K562 (cell line): ENCODE measurements around the gene FOCAD. TPM values are rescaled to one million over a fixed set of nuclear protein-coding genes. Genes with fewer than 3 reads are reported as not detected.

ENCODE experiments used
- ATAC-seq: fragments of 200-7000 bp; cut with Tn5 transposase; 3 replicates; pipeline ENCODE4 v1.9.1; 2020; ENCODE audit warnings: moderate library complexity
- BruUV-seq: library from RNA; stranded (reverse); fragments of 400-500 nt; replicated peaks from 2 replicates; lab custom pipeline; 2021; lab: Mats Ljungman, UMichigan
- CTCF ChIA-PET: fragments of 300-600 bp; formaldehyde crosslinking; extraction: SDS; loops from one replicate; lab custom pipeline; 2021; ENCODE audit warnings: low intra/inter-chr PET ratio; lab: Yijun Ruan, JAX
- POLR2A ChIA-PET: fragments of 300-600, 350-650 bp; sonication (Branson Sonifier 250); formaldehyde crosslinking; extraction: SDS; loops from one replicate; lab custom pipeline; 2021; ENCODE audit warnings: antibody characterized with exemption, inconsistent platforms; lab: Yijun Ruan, JAX
- DNase-seq, 4 experiments: peaks; one replicate each; pipeline versions ENCODE4 v3.0.0 to v3.0.0-alpha.2; 2011 to 2018; ENCODE audit warnings: low spot score in 3 of 4, mixed read lengths in 3 of 4; ENCODE audit errors: extremely low read depth in 1 of 4
- FAIRE-seq: peaks from 2 replicates; lab custom pipeline; 2011; peaks lifted over from hg19 to GRCh38; lab: Jason Lieb, UNC
- H2AFZ ChIP-seq: 2 replicates; pipeline ENCODE4 v1.6.0; 2011; ENCODE audit warnings: low read depth, low read length, control low read depth, inconsistent platforms
- H3K27ac ChIP-seq: fragments of 200-600 bp; 3 replicates; pipeline ENCODE4 v1.8.0; 2011; ENCODE audit warnings: low read depth, mild to moderate bottlenecking, control low read depth, inconsistent platforms, low read length, moderate library complexity, mixed read lengths; ENCODE audit errors: extremely low read depth
- H3K27me3 ChIP-seq, 2 experiments: fragments of 300-600 bp in 1 of 2; 2 replicates in 1 of 2; 3 replicates in 1 of 2; pipeline versions ENCODE4 v1.6.0 to v1.8.0; 2011; ENCODE audit warnings: inconsistent platforms in 2 of 2, low read length in 2 of 2, mild to moderate bottlenecking in 1 of 2, mixed read lengths in 1 of 2, moderate library complexity in 1 of 2; ENCODE audit not compliant: control insufficient read depth in 2 of 2, insufficient read depth in 2 of 2
- H3K36me3 ChIP-seq: fragments of 300-600 bp; 3 replicates; pipeline ENCODE4 v1.8.0; 2011; ENCODE audit warnings: mild to moderate bottlenecking, low read length, inconsistent platforms; ENCODE audit not compliant: control insufficient read depth, insufficient read depth
- H3K4me1 ChIP-seq, 2 experiments: fragments of 200-600 bp in 1 of 2; replicated peaks in 1 of 2; 2 replicates in 1 of 2; 3 replicates in 1 of 2; pipeline versions ENCODE4 v1.5.1 to v1.8.0; 2011; ENCODE audit warnings: inconsistent platforms in 2 of 2, low read length in 2 of 2, mild to moderate bottlenecking in 1 of 2, mixed read lengths in 1 of 2, moderate library complexity in 1 of 2; ENCODE audit not compliant: control insufficient read depth in 2 of 2, insufficient read depth in 2 of 2
- H3K4me2 ChIP-seq: 2 replicates; pipeline ENCODE4 v1.6.1; 2011; ENCODE audit warnings: low read length, control low read depth, inconsistent platforms, mixed read lengths; ENCODE audit not compliant: insufficient read depth
- H3K4me3 ChIP-seq: fragments of 200-600 bp; sonication (generic), shearing (Covaris generic); 2 replicates; pipeline ENCODE4 v1.5.1; 2016; ENCODE audit warnings: control low read depth, inconsistent platforms
- H3K79me2 ChIP-seq: fragments of 200-600 bp; 3 replicates; pipeline ENCODE4 v1.8.0; 2011; ENCODE audit warnings: low read length, inconsistent platforms; ENCODE audit not compliant: control insufficient read depth, insufficient read depth
- H3K9ac ChIP-seq, 2 experiments: 2 replicates each; pipeline versions ENCODE4 v1.6.0 to v1.6.1; 2011; ENCODE audit warnings: low read depth in 2 of 2, low read length in 2 of 2, control low read depth in 1 of 2, inconsistent platforms in 1 of 2, mild to moderate bottlenecking in 1 of 2, mixed read lengths in 1 of 2; ENCODE audit not compliant: insufficient read depth in 1 of 2
- H3K9me1 ChIP-seq: one replicate; pipeline ENCODE4 v1.6.0; 2011; ENCODE audit warnings: inconsistent platforms, mild to moderate bottlenecking, low read length, moderate library complexity; ENCODE audit not compliant: control insufficient read depth, insufficient read depth
- H3K9me3 ChIP-seq: replicated peaks from 2 replicates; pipeline ENCODE4 v1.5.1; 2011; ENCODE audit warnings: low read depth, low read length, inconsistent platforms; ENCODE audit not compliant: control insufficient read depth, insufficient read depth
- H4K20me1 ChIP-seq: replicated peaks from 2 replicates; pipeline ENCODE4 v1.6.1; 2011; ENCODE audit warnings: low read length, inconsistent platforms, mixed read lengths; ENCODE audit not compliant: control insufficient read depth, insufficient read depth
- CCAR2 ChIP-seq: fragments of 200-400 bp; formaldehyde crosslinking; IDR thresholded peaks from 2 replicates; pipeline ENCODE4 v1.6.1; 2017; ENCODE audit warnings: mild to moderate bottlenecking, low read depth, low read length
- ERF ChIP-seq: fragments of 450-650 bp; formaldehyde crosslinking; IDR thresholded peaks from 2 replicates; pipeline ENCODE4 v1.4.0; 2020; ENCODE audit warnings: mild to moderate bottlenecking, mixed read lengths
- PHF21A ChIP-seq: fragments of 450-650 bp; IDR thresholded peaks from 2 replicates; pipeline ENCODE4 v1.6.1; 2017; ENCODE audit warnings: low read depth, borderline replicate concordance
- PHTF2 ChIP-seq: fragments of 250-450 bp; sonication (Bioruptor Pico); IDR thresholded peaks from 2 replicates; pipeline ENCODE4 v1.5.0; 2021; ENCODE audit warnings: mild to moderate bottlenecking
- SMAD1 ChIP-seq: fragments of 150-350 bp; IDR thresholded peaks from 2 replicates; pipeline ENCODE4 v1.6.1; 2014; ENCODE audit warnings: low read length, low read depth; ENCODE audit not compliant: partially characterized antibody
- ZZZ3 ChIP-seq: fragments of 450-650 bp; IDR thresholded peaks from 2 replicates; pipeline ENCODE4 v1.6.1; 2016; ENCODE audit warnings: antibody characterized with exemption, mild to moderate bottlenecking, moderate library complexity
- WGBS: fragments of 100-300 bp; shearing (Covaris generic); methylation state at CpG from one replicate; pipeline ENCODE4 v1.1.6; 2016; ENCODE audit warnings: low coverage, mixed read lengths; ENCODE audit not compliant: insufficient coverage; ENCODE audit errors: missing lambda C conversion rate; 5-methylcytosine and 5-hydroxymethylcytosine counted together
- in situ Hi-C: fragments of 300-500 bp; cut with MboI; formaldehyde crosslinking; loops from 4 replicates; pipeline ENCODE4 v1.15.0; 2018; ENCODE audit warnings: inconsistent platforms, mixed read lengths
- intact Hi-C: fragments of 100-400 bp; cut with micrococcal nuclease; formaldehyde crosslinking; loops from 2 replicates; pipeline ENCODE4 v1.14.2; 2022
- polyA plus RNA-seq, 8 experiments: library from polyadenylated mRNA; depleted of rRNA in 4 of 8; stranded (reverse) in 5 of 8; unstranded in 3 of 8; fragments of >200 nt; fragmentation: Nextera tagmentation in 2 of 8; fragmentation: Illumina TruSeq in 1 of 8; extraction: Ambion mirVana in 2 of 8; extraction: Trizol in 1 of 8; gene quantifications; 2 replicates each; pipeline versions ENCODE4 v1.2.1 to v1.2.3, GENCODE V29; 2011 to 2014; ENCODE audit warnings: inconsistent platforms in 1 of 8, missing spikeins in 1 of 8
- total RNA-seq, 7 experiments: library from RNA; depleted of rRNA in 6 of 7; stranded (reverse); fragments of >200 nt in 6 of 7; fragmentation: Illumina TruSeq in 2 of 7; extraction: Trizol in 2 of 7; gene quantifications; 2 replicates each; pipeline versions ENCODE4 v1.2.1 to v1.2.3, GENCODE V29; 2011 to 2021; ENCODE audit warnings: low replicate concordance in 1 of 7
- TF ChIP-seq, protein P1 (sequence below), 2 experiments: IDR thresholded peaks; 2 replicates each; pipeline ENCODE4 v1.6.1; 2012; ENCODE audit warnings: improper control_type of control experiment in 2 of 2, low read depth in 2 of 2, low read length in 2 of 2, borderline replicate concordance in 1 of 2
- TF ChIP-seq, protein P2 (sequence below): sonication (generic); formaldehyde crosslinking; IDR thresholded peaks from 2 replicates; pipeline ENCODE4 v1.8.0; 2022; ENCODE audit warnings: mild to moderate bottlenecking, missing genetic modification reagents
- TF ChIP-seq, protein P3 (sequence below), 2 experiments: fragments of 450-650 bp; formaldehyde crosslinking in 1 of 2; IDR thresholded peaks; 2 replicates each; pipeline versions ENCODE4 v1.4.0 to v1.6.1; 2014 to 2020; ENCODE audit warnings: mild to moderate bottlenecking in 2 of 2, borderline replicate concordance in 1 of 2, low read depth in 1 of 2

The FOCAD gene
- total and polyA plus RNA-seq, 9 of the 15 experiments (the other 6 are each of a cell fraction or from before 2014, with no cell fraction given): 0.13 to 2.4 (median 1.6) TPM

DNA sequence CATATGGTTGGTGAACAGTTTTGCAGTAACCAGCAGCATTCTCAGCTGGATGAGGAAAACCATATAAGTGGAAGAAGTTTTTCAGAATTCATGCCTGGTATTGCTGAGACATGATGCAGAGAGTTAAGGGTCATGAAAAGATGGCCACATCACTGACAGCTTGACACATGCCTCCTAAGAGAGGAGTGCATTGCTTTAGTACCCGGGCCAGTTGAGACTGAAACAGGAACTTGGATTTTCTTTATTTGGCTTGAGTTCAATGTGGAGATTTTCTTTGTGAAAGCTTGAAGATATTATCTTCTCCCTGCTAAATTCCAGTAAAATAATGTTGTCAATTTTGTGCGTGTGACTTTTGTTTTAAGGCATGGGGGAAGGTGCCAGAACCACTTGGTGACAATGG lies 311.6 kb downstream of the FOCAD start:
- no TSS peak for BruUV-seq
- DNase-seq: no peak
- no peak overlapping the region for H2AFZ ChIP-seq
- H3K79me2 ChIP-seq: no peaks in the 10 kb centered on the region
- H4K20me1 ChIP-seq: no peaks in the 10 kb centered on the region
- in situ Hi-C loops: no loop called here
- H3K9ac ChIP-seq: no peak overlapping the region
- no peaks in the 10 kb centered on the region for H3K9me1 ChIP-seq
- H3K4me3 ChIP-seq: no peak overlapping the region
- no peaks in the 10 kb centered on the region for H3K4me1 ChIP-seq
- ATAC-seq: no peak
- FAIRE-seq: no peak
- no peaks in the 10 kb centered on the region for H3K36me3 ChIP-seq
- no CpG with 5 or more reads among the region's 2 CpGs for WGBS
- no peaks in the 10 kb centered on the region for H3K27me3 ChIP-seq
- ChIA-PET POLR2A (no interaction called here), CTCF (no interaction called here)
- H3K9me3 ChIP-seq: no peaks in the 10 kb centered on the region
- H3K27ac ChIP-seq: no peak overlapping the region
- H3K4me2 ChIP-seq: no peak overlapping the region
- intact Hi-C loops: no loop called here
- TF ChIP-seq, protein P1, sequence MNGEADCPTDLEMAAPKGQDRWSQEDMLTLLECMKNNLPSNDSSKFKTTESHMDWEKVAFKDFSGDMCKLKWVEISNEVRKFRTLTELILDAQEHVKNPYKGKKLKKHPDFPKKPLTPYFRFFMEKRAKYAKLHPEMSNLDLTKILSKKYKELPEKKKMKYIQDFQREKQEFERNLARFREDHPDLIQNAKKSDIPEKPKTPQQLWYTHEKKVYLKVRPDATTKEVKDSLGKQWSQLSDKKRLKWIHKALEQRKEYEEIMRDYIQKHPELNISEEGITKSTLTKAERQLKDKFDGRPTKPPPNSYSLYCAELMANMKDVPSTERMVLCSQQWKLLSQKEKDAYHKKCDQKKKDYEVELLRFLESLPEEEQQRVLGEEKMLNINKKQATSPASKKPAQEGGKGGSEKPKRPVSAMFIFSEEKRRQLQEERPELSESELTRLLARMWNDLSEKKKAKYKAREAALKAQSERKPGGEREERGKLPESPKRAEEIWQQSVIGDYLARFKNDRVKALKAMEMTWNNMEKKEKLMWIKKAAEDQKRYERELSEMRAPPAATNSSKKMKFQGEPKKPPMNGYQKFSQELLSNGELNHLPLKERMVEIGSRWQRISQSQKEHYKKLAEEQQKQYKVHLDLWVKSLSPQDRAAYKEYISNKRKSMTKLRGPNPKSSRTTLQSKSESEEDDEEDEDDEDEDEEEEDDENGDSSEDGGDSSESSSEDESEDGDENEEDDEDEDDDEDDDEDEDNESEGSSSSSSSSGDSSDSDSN (IDR thresholded peaks at IDR 0.05; ENCODE audit: borderline replicate concordance in 1 of 2, low read depth in 2 of 2, low read length in 2 of 2): no peak
- TF ChIP-seq SMAD1: no peak
- TF ChIP-seq ZZZ3: no peak
- no peak for TF ChIP-seq PHF21A
- TF ChIP-seq ERF (CRISPR knock-in tag): no peak
- TF ChIP-seq, protein P2, sequence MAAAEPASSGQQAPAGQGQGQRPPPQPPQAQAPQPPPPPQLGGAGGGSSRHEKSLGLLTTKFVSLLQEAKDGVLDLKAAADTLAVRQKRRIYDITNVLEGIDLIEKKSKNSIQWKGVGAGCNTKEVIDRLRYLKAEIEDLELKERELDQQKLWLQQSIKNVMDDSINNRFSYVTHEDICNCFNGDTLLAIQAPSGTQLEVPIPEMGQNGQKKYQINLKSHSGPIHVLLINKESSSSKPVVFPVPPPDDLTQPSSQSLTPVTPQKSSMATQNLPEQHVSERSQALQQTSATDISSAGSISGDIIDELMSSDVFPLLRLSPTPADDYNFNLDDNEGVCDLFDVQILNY (CRISPR knock-in tag): no peak
- no peak for TF ChIP-seq PHTF2 (CRISPR knock-in tag)
- no peak for TF ChIP-seq CCAR2
- TF ChIP-seq, protein P3, sequence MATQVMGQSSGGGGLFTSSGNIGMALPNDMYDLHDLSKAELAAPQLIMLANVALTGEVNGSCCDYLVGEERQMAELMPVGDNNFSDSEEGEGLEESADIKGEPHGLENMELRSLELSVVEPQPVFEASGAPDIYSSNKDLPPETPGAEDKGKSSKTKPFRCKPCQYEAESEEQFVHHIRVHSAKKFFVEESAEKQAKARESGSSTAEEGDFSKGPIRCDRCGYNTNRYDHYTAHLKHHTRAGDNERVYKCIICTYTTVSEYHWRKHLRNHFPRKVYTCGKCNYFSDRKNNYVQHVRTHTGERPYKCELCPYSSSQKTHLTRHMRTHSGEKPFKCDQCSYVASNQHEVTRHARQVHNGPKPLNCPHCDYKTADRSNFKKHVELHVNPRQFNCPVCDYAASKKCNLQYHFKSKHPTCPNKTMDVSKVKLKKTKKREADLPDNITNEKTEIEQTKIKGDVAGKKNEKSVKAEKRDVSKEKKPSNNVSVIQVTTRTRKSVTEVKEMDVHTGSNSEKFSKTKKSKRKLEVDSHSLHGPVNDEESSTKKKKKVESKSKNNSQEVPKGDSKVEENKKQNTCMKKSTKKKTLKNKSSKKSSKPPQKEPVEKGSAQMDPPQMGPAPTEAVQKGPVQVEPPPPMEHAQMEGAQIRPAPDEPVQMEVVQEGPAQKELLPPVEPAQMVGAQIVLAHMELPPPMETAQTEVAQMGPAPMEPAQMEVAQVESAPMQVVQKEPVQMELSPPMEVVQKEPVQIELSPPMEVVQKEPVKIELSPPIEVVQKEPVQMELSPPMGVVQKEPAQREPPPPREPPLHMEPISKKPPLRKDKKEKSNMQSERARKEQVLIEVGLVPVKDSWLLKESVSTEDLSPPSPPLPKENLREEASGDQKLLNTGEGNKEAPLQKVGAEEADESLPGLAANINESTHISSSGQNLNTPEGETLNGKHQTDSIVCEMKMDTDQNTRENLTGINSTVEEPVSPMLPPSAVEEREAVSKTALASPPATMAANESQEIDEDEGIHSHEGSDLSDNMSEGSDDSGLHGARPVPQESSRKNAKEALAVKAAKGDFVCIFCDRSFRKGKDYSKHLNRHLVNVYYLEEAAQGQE (IDR thresholded peaks at IDR 0.05; ENCODE audit: borderline replicate concordance): no peak
- TF ChIP-seq, protein P3 (CRISPR knock-in tag; IDR thresholded peaks at IDR 0.05; ENCODE audit: low read depth): no peak
